ENCODE measurements around the gene CNOT6L. TPM values are rescaled to one million over a fixed set of nuclear protein-coding genes. Genes with fewer than 3 reads are reported as not detected.

CNOT6L gene
- total RNA-seq (2021): 14.5 and 15.9 TPM in 2 replicates
- long read RNA-seq, partial matches to known transcripts: 1 of 5 reads
- long read RNA-seq, other reads (novel, unspliced or antisense): 4 of 5 reads

- no CpG with 5 or more reads among the region's 89 CpGs for WGBS (ENCODE audit: extremely low coverage, insufficient read length, low lambda C conversion rate)
- H3K27ac Mint-ChIP-seq: peak within 1 kb of the TSS; percentile 83 to 97 (median 93); a peak in 5 of 7 replicates
- peak within 1 kb of the TSS; percentile 94 to 97 for H3K4me3 Mint-ChIP-seq
- TF ChIP-seq CTCF (conservative IDR thresholded peaks at IDR 0.05): no peak
- no peak within 1 kb of the TSS for H4K5ac ChIP-seq (ENCODE audit: insufficient read length, low read depth, low read length)
- no peaks in the 10 kb centered on the region for H3K9me3 ChIP-seq (ENCODE audit: control insufficient read depth, low read depth, low read length)
- no peaks in the 10 kb centered on the region for H3K79me1 ChIP-seq (ENCODE audit: insufficient read depth, low read depth, low read length, poor library complexity, severe bottlenecking)
- no peak within 1 kb of the TSS for H3K56ac ChIP-seq (ENCODE audit: insufficient read length, low read depth, low read length)
- peak; percentile 54 for DNase-seq
- peak within 1 kb of the TSS; percentile 7 for H3K18ac ChIP-seq (ENCODE audit: insufficient read length, low read depth, low read length)
- no peak within 1 kb of the TSS for H3T11ph ChIP-seq (ENCODE audit: low read length)
- H4K91ac ChIP-seq (ENCODE audit: insufficient read length, low read depth, low read length): no peak within 1 kb of the TSS
- no peaks in the 10 kb centered on the region; the same call in 1 of the 2 replicates for H3K79me2 ChIP-seq (ENCODE audit: insufficient read depth, low read length)
- H3K27ac ChIP-seq (ENCODE audit: insufficient read length, low read depth, low read length): no peak within 1 kb of the TSS
- H2BK5ac ChIP-seq (ENCODE audit: insufficient read length, low read length): no peak within 1 kb of the TSS
- no peak within 1 kb of the TSS for H2AK5ac ChIP-seq (ENCODE audit: insufficient read length, low read length)
- no peak within 1 kb of the TSS for H2AFZ ChIP-seq (ENCODE audit: low read length)
- H3K4me1 ChIP-seq (ENCODE audit: insufficient read depth, low read length): no peaks in the 10 kb centered on the region; the same call in 1 of the 2 replicates
- peaks cover 0 to 3% of the 10 kb centered on the region in 2 experiments; a peak in 3 of 5 replicates for H3K9me3 Mint-ChIP-seq
- no peaks in the 10 kb centered on the region for H3K27me3 ChIP-seq (ENCODE audit: insufficient read depth, low read length)
- H3K36me3 Mint-ChIP-seq (ENCODE audit: insufficient read depth in 1 of 3, low read depth in 3 of 3): no peaks in the 10 kb centered on the region; a peak in 1 of 7 replicates
- H4K20me1 ChIP-seq (ENCODE audit: control insufficient read depth, insufficient read depth, insufficient read length): no peaks in the 10 kb centered on the region
- no peak within 1 kb of the TSS for H2BK20ac ChIP-seq (ENCODE audit: low read depth, low read length, poor library complexity, severe bottlenecking)
- no peak within 1 kb of the TSS for H3K4ac ChIP-seq (ENCODE audit: low read depth, low read length)
- no peak within 1 kb of the TSS for H3K23ac ChIP-seq (ENCODE audit: insufficient read length, low read depth, low read length)
- H3K4me1 Mint-ChIP-seq: peaks cover 14 to 17% of the 10 kb centered on the region in 2 experiments
- no peak within 1 kb of the TSS for H2BK15ac ChIP-seq (ENCODE audit: low read depth, low read length)
- H4K8ac ChIP-seq (replicated peaks; ENCODE audit: insufficient read length, low read depth, low read length): no peak within 1 kb of the TSS
- H3K23me2 ChIP-seq (ENCODE audit: insufficient read length, low read depth, low read length, poor library complexity, severe bottlenecking): peaks cover 8% of the 10 kb centered on the region
- H3K27me3 Mint-ChIP-seq (ENCODE audit: low read depth): peaks cover 6% of the 10 kb centered on the region; the same call in 1 of the 2 replicates
- peak within 1 kb of the TSS; percentile 39 for H3K9ac ChIP-seq (ENCODE audit: extremely low read depth, insufficient read length, low read length)
- peak within 1 kb of the TSS; percentile 69 for H3K4me2 ChIP-seq (ENCODE audit: insufficient read depth, insufficient read length, low read length)
- H2BK120ac ChIP-seq (ENCODE audit: low read depth, low read length, poor library complexity, severe bottlenecking): no peak within 1 kb of the TSS
- H2BK12ac ChIP-seq (ENCODE audit: insufficient read length, low read depth, low read length): no peak within 1 kb of the TSS
- H3K14ac ChIP-seq (ENCODE audit: insufficient read depth, low read length): peak within 1 kb of the TSS; percentile 34; the same call in 1 of the 2 replicates
These were observed at the start of gene CNOT6L for GRCh38 chr4:77818602-77819403. Gene CNOT6L (minus strand): TSS chr4:77819368. CDS start chr4:77819308, 60 bp downstream.

Data from H9 (cell line).